Stomach (tissue), 9 donors: Measurements from ENCODE around the gene COL13A1. TPM values are rescaled to one million over a fixed set of nuclear protein-coding genes. Genes with fewer than 3 reads are reported as not detected.

ENCODE experiments used
- DNase-seq, 2 donors: peaks; one replicate each; pipeline versions ENCODE4 v3.0.0 to v3.0.0-alpha.2; 2013 to 2019
- H3K27ac ChIP-seq, 5 donors: fragments of 200-600 bp in 4 of 5; sonication (generic) in 4 of 5; one replicate each; pipeline ENCODE4 v1.5.1; 2013 to 2019; ENCODE audit warnings: mild to moderate bottlenecking in 1 of 5, moderate library complexity in 1 of 5
- H3K27me3 ChIP-seq, 3 donors: fragments of 200-600 bp; sonication (generic); one replicate each; pipeline ENCODE4 v1.5.1; 2017 to 2019; ENCODE audit warnings: mixed run types in 1 of 3
- H3K36me3 ChIP-seq, 4 donors: fragments of 200-600 bp; sonication (generic); 1 replicate in 3 of 4; 2 replicates in 1 of 4; pipeline ENCODE4 v1.5.1; 2016 to 2019
- H3K4me1 ChIP-seq, 4 donors: fragments of 200-600 bp; sonication (generic); one replicate each; pipeline ENCODE4 v1.5.1; 2016 to 2019
- H3K4me3 ChIP-seq, 4 donors: fragments of 200-600 bp; sonication (generic) in 3 of 4; one replicate each; pipeline ENCODE4 v1.5.1; 2016 to 2019; ENCODE audit warnings: mild to moderate bottlenecking in 1 of 4
- H3K9me3 ChIP-seq, 4 donors: fragments of 200-600 bp; sonication (generic); one replicate each; pipeline ENCODE4 v1.5.1; 2016 to 2019
- CTCF ChIP-seq, 7 experiments: fragments of 450-650 bp in 4 of 7; fragments of 200-600 bp in 3 of 7; sonication (generic) in 3 of 7; IDR thresholded peaks; one replicate each; pipeline ENCODE4 v1.5.1; 2016 to 2019; ENCODE audit warnings: antibody characterized with exemption in 7 of 7, control low read depth in 2 of 7, mild to moderate bottlenecking in 1 of 7
- EP300 ChIP-seq: sonication (generic); formaldehyde crosslinking; IDR thresholded peaks from one replicate; pipeline ENCODE4 v1.6.1; 2017; ENCODE audit warnings: antibody characterized with exemption
- POLR2A ChIP-seq, 4 donors: fragments of 450-650 bp; IDR thresholded peaks; one replicate each; pipeline ENCODE4 v1.6.1; 2016; ENCODE audit warnings: antibody characterized with exemption in 4 of 4, control low read depth in 2 of 4, mild to moderate bottlenecking in 1 of 4, moderate library complexity in 1 of 4
- POLR2AphosphoS5 ChIP-seq, 3 donors: sonication (generic); formaldehyde crosslinking; IDR thresholded peaks; one replicate each; pipeline ENCODE4 v1.6.1; 2016; ENCODE audit warnings: antibody characterized with exemption in 3 of 3
- WGBS, 5 donors: extraction: QIAGEN DNeasy Blood & Tissue Kit in 3 of 5; methylation state at CpG; one replicate each; pipeline versions ENCODE4 v1.1.5 to v1.1.7; 2013 to 2018; 5-methylcytosine and 5-hydroxymethylcytosine counted together
- intact Hi-C: fragments of 100-400 bp; cut with DNase I; formaldehyde crosslinking; loops from one replicate; pipeline ENCODE4 v1.15.1; 2023; ENCODE audit warnings: low total_unique reads
- polyA plus RNA-seq, 3 donors: library from polyadenylated mRNA; stranded (reverse); fragments of 200-250 nt; gene quantifications; one replicate each; pipeline ENCODE4 v1.2.3, GENCODE V29; 2013
- total RNA-seq, 5 donors: library from RNA; depleted of rRNA; stranded (reverse); fragments of >200 nt; gene quantifications; one replicate each; pipeline versions ENCODE4 v1.1.0 to v1.2.3, GENCODE V29; 2014 to 2016
- donor health status: healthy with polysubstance abuse.
- donor health status: Bipolar disorder and iron deficiency.
- donor health status: healthy.

The COL13A1 gene
- total and polyA plus RNA-seq, 8 donors, result 0.58 to 9.9 (median 6.9) TPM

DNA sequence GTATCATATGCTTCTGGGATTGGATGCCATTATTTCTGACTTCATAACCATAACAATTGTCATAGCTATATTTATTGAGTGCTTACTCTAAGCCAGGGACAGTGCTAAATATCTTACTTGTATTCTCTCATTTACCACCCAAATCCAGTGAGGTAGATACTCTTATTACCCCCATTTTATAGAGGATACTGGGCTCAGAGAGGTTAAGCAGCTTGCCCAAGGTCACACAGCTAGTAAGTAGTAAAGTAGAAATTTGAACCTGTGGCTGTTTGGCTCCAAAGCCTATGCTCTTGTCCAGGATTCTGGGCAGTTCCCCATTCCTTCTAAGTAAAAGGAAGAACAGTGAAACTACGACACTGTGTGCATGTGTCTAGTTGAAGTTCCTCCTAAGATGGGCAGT is 56.5 kb downstream of the COL13A1 start:
- Histone ChIP-seq H3K36me3 (no peaks in the 10 kb centered on the region), H3K27ac (no peak overlapping the region), H3K4me3 (no peak overlapping the region), H3K4me1 (peaks cover 0 to 38% (median 14%) of the 10 kb centered on the region in 4 donors), H3K27me3 (peaks cover 0 to under 1% (median 0%) of the 10 kb centered on the region in 3 donors), H3K9me3 (no peaks in the 10 kb centered on the region)
- 63 to 88% (median 82%) methylated on average over 1 of the region's 1 CpG for WGBS, 5 donors
- TF ChIP-seq POLR2AphosphoS5 (IDR thresholded peaks at IDR 0.05) (no peak), EP300 (no peak), CTCF (IDR thresholded peaks at IDR 0.05) (no peak), POLR2A (IDR thresholded peaks at IDR 0.05) (no peak)
- no peak for DNase-seq
- intact Hi-C loops, result no loop called here

DNA sequence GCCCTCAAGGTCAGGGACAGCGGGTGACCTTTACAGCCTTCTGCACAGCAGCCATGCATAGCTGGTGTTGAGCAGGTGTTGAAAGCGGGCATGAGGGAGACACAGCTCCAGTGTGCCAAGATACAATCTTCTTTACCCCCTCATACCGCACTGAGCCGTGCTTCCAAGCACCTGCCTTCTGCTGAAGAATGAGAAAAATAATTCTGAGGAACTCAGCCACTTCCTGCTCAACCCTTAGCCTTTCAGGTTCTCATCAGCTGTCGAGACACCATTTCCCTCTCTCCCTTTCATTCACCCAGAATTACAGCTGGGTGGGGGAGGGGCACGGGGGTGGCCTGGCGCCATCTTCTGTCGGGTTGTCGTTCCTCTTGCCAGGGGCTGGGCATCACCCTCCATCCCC is 58.6 kb downstream of the COL13A1 start:
- Histone ChIP-seq H3K27me3 (no peaks in the 10 kb centered on the region), H3K36me3 (no peaks in the 10 kb centered on the region), H3K4me3 (no peak overlapping the region), H3K27ac (no peak overlapping the region), H3K4me1 (peaks cover 0 to 26% (median 13%) of the 10 kb centered on the region in 4 donors), H3K9me3 (no peaks in the 10 kb centered on the region)
- 39 to 56% (median 50%) methylated on average over 9 of the region's 9 CpGs for WGBS, 5 donors
- TF ChIP-seq EP300 (no peak), POLR2AphosphoS5 (IDR thresholded peaks at IDR 0.05) (no peak), CTCF (IDR thresholded peaks at IDR 0.05) (no peak), POLR2A (IDR thresholded peaks at IDR 0.05) (no peak)
- intact Hi-C loops, result no loop called here
- DNase-seq, result no peak

DNA sequence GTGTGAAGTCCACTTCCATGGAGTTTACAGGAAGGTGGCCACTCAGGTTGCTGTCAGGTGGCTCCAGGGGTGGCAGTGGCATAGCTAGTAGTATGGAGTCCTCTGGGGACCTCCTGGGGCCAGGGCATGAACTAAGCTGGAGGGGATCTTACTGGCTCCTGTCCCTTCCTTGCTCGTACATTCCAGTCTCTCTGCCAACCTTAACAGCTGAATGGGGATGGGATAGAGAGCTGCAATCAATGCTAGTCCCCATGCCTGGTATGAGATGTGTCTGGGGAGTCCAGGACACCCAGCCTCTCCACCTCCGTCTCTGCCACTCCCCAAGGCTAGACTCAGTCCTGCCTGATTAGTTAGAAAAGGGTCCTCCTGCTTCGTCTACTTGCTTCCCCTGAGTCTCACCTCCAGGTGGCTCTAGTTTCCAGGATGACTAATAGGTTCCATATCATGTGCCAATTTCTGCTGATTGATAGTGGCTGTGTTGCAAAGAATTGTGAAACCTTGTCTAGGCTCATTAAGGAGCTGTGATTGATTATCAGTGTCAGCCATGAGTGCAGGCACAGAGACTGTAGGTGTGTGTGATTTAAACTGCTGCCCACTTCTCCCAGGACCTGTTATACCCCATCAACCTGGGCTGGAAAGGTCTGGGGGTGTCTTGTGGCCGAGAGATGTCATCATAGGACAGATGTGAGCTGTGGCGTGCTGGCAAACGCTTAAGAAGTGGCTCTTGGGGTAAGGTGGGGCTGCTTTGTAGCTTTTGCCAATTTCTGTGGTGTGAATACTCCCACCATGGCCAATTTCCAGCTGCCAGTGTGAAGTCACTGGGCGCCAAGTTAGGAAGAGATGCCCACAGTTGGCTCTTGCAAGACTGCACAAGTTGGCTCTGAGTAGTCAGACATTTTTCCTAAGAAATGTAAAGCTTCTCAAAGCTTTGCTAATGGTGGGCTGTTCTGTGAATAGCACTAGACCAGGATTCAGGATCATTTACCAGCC is 59.8 kb downstream of the COL13A1 start:
- intact Hi-C loops, result no loop called here
- H3K4me1 ChIP-seq, result peaks cover 5 to 22% (median 14%) of the 10 kb centered on the region in 4 donors
- DNase-seq, result peak in 1 of 2 donors; percentile 71
- no peaks in the 10 kb centered on the region for H3K9me3 ChIP-seq
- H3K36me3 ChIP-seq, result no peaks in the 10 kb centered on the region
- no peaks in the 10 kb centered on the region for H3K27me3 ChIP-seq
- WGBS, 5 donors, result 46 to 69% (median 50%) methylated on average over 5 to 7 of the region's 7 CpGs
- no peak overlapping the region for H3K27ac ChIP-seq
- TF ChIP-seq POLR2A (IDR thresholded peaks at IDR 0.05) (no peak), CTCF (IDR thresholded peaks at IDR 0.05) (peak in 4 of 7 experiments; percentile 16 to 47 (median 30)), POLR2AphosphoS5 (IDR thresholded peaks at IDR 0.05) (peak in 2 of 3 donors; percentile 73 to 95)
- no peak overlapping the region for H3K4me3 ChIP-seq

DNA sequence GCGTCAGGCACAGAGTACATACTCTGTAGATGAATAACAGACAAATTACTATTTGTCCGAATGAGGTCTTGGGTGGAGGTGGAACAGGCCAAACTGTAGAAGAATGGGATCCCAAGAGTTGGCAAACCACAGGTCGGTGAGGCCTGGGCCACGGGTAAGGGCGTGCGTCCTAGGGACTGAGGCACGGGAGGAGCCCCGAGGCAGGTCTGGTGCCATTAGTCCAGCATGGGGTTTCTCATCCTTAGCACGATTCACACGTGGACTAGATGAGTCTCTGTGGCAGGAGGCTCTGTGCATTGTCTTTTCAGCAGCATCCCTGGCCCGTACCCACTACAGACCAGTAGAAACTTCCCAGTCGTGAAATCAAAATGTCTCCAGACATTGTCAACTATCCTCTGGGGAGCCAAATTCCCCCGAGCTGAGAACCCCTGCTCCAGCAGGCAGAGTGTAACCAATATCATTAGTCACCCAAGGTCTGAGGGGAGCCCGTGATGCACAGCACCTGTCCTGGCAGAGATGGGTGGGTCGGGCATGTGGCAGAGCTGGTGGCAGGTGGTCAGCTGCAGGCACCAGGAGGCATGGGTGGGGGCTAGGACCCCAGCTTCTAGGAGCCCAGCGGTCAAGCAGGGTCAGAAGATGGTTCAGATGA is 61.3 kb downstream of the COL13A1 start:
- H3K4me3 ChIP-seq, result no peak overlapping the region
- no peak for TF ChIP-seq CTCF (IDR thresholded peaks at IDR 0.05)
- no peak for TF ChIP-seq EP300
- TF ChIP-seq POLR2A (IDR thresholded peaks at IDR 0.05), result no peak
- no peak for TF ChIP-seq POLR2AphosphoS5 (IDR thresholded peaks at IDR 0.05)
- H3K4me1 ChIP-seq, result peaks cover 5 to 31% (median 22%) of the 10 kb centered on the region in 4 donors
- WGBS, 5 donors, result 89 to 95% (median 92%) methylated on average over 16 of the region's 16 CpGs
- intact Hi-C loops, result no loop called here
- no peak overlapping the region for H3K27ac ChIP-seq
- DNase-seq, result no peak
- no peaks in the 10 kb centered on the region for H3K9me3 ChIP-seq
- H3K27me3 ChIP-seq, result no peaks in the 10 kb centered on the region
- no peaks in the 10 kb centered on the region for H3K36me3 ChIP-seq
